Gastroesophageal sphincter (tissue), 3 donors: ENCODE results near the gene HERC2.

Experiments
- CTCF ChIP-seq, 4 experiments: fragments of 200-600 bp in 2 of 4; fragments of 450-650 bp in 2 of 4; sonication (generic) in 1 of 4; IDR thresholded peaks; one replicate each; pipeline ENCODE4 v1.5.1; 2017 to 2019; ENCODE audit warnings: antibody characterized with exemption in 4 of 4, mild to moderate bottlenecking in 2 of 4, moderate library complexity in 2 of 4
- POLR2A ChIP-seq, 2 donors: fragments of 450-650 bp; IDR thresholded peaks; one replicate each; pipeline ENCODE4 v1.6.1; 2017; ENCODE audit warnings: antibody characterized with exemption in 2 of 2, mild to moderate bottlenecking in 2 of 2, moderate library complexity in 1 of 2

GRCh38 chr15:28113394-28114113, 208.4 kb downstream of the HERC2 start:
- TF ChIP-seq CTCF (IDR thresholded peaks at IDR 0.05) (no peak), POLR2A (IDR thresholded peaks at IDR 0.05) (no peak)
